Measurements from ENCODE around the gene REEP1. TPM values are rescaled to one million over a fixed set of nuclear protein-coding genes. Genes with fewer than 3 reads are reported as not detected.

Gene REEP1
- total and polyA plus RNA-seq, 3 donors from 2014 or later, result 112 to 342 (median 241) TPM

DNA sequence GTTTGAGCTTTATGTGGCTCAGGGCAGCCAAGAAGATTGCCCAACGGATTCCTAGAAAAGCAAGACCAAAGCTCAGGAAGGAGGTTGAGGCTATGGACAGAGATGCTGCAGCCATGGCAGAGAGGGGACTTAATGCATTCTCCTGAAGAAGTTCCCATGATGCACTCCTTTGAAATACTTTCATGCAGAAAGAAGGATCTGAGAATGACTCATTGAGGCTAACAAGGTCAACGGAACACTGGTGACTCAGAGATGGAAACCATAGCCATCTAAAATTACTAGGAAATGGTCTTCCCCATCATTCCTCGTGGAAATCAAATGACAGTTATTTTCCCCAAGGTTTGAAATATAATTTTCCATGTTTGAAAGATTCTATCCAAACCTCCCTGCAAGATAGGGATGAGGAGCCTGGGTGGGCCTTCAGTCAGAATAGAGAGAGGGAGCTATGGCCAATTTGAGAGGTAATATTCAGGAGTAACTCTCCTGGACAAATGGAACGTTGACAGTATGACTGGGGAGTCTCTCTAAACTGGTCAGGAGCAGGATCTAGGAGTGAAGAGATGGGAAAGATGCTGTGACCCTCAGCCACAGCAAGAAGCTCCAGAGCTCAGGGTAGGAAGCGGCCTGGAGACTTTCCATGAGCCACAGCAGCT, 63.0 kb downstream of the REEP1 start:
- no peak overlapping the region for H3K4me3 ChIP-seq
- no peak overlapping the region for H3K27ac ChIP-seq
- no peaks in the 10 kb centered on the region for H3K36me3 ChIP-seq (ENCODE audit: low read depth, missing control alignments)
- no peaks in the 10 kb centered on the region for H3K9me3 ChIP-seq
- no peak for DNase-seq
- no peaks in the 10 kb centered on the region for H3K27me3 ChIP-seq
- intact Hi-C loops (cut with DNase I; ENCODE audit: low total_unique reads), result no loop called here
- no peaks in the 10 kb centered on the region for H3K4me1 ChIP-seq
- TF ChIP-seq, protein P1, sequence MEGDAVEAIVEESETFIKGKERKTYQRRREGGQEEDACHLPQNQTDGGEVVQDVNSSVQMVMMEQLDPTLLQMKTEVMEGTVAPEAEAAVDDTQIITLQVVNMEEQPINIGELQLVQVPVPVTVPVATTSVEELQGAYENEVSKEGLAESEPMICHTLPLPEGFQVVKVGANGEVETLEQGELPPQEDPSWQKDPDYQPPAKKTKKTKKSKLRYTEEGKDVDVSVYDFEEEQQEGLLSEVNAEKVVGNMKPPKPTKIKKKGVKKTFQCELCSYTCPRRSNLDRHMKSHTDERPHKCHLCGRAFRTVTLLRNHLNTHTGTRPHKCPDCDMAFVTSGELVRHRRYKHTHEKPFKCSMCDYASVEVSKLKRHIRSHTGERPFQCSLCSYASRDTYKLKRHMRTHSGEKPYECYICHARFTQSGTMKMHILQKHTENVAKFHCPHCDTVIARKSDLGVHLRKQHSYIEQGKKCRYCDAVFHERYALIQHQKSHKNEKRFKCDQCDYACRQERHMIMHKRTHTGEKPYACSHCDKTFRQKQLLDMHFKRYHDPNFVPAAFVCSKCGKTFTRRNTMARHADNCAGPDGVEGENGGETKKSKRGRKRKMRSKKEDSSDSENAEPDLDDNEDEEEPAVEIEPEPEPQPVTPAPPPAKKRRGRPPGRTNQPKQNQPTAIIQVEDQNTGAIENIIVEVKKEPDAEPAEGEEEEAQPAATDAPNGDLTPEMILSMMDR (IDR thresholded peaks at IDR 0.05), result no peak
- 77 to 86% methylated on average over 5 of the region's 5 CpGs for WGBS, 2 donors

DNA sequence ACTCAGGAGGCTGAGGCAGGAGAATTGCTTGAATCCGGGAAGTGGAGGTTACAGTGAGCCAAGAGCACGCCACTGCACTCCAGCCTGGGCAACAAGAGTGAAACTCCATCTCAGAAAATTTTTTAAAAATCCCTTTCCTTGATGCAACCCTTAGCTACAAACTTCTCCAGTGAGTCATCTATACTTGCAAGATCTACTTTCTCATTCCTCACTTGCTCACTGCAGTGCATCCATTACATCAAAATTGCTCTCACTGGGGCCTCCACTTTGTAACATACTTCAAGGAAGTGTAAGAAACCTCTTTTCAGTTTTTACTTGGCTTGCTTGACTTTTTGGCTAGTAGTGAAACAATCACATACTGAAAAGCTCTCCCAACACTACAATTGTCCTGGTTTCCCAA, 65.3 kb downstream of the REEP1 start:
- H3K27me3 ChIP-seq, result no peaks in the 10 kb centered on the region
- H3K36me3 ChIP-seq (ENCODE audit: low read depth, missing control alignments), result no peaks in the 10 kb centered on the region
- intact Hi-C loops (cut with DNase I; ENCODE audit: low total_unique reads), result no loop called here
- TF ChIP-seq, protein P1 (IDR thresholded peaks at IDR 0.05), result no peak
- no peak for TF ChIP-seq POLR2A (IDR thresholded peaks at IDR 0.05)
- H3K9me3 ChIP-seq, result no peaks in the 10 kb centered on the region
- no peaks in the 10 kb centered on the region for H3K4me1 ChIP-seq
- 91 to 96% methylated on average over 2 of the region's 2 CpGs for WGBS, 2 donors
- no peak overlapping the region for H3K4me3 ChIP-seq
- no peak for DNase-seq
- no peak overlapping the region for H3K27ac ChIP-seq

DNA sequence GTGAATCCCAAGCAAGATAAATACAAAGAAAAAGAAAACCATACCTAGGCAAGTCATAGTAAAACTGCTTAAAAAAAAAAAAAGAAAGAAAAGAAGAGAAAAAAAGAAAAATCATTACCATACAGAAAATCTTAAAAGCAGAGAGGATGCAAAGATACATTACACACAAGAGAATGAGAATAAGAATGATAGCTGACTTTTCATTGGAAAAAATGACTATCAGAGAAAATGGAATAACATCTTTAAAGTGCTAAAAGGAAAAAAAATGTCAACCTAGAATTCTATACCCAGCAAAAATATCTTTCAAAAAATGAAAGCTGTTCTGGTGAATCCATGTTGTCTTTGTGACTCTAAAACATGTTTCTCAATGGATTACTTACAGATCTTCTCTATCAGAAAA, 66.2 kb downstream of the REEP1 start:
- no peak for DNase-seq
- Histone ChIP-seq H3K9me3 (no peaks in the 10 kb centered on the region), H3K4me3 (no peak overlapping the region), H3K36me3 (ENCODE audit: low read depth, missing control alignments) (no peaks in the 10 kb centered on the region), H3K27ac (no peak overlapping the region), H3K27me3 (no peaks in the 10 kb centered on the region), H3K4me1 (no peaks in the 10 kb centered on the region)
- TF ChIP-seq, protein P1 (IDR thresholded peaks at IDR 0.05), result no peak
- TF ChIP-seq POLR2A (IDR thresholded peaks at IDR 0.05), result no peak
- intact Hi-C loops (cut with DNase I; ENCODE audit: low total_unique reads), result no loop called here

DNA sequence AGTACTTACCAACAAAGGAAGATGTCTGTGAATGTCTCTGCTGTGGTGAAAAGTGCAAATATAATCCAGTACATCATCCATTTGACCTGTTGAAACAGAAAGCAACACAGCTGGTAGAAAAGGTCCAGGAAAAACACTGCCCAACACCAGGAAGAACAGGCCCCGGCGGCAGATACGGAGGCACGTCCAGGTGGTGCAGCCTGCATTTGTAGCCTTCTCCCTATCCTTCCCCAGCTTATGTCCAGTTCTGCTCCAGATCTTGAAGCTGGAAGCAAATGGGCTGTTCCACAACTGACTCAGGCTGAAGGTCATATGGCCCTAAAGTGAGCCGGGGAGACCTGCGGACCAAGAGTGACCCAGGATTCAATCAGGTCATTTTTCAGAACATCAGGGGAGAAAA, 73.5 kb downstream of the REEP1 start:
- Histone ChIP-seq H3K4me3 (no peak overlapping the region), H3K9me3 (no peaks in the 10 kb centered on the region), H3K36me3 (ENCODE audit: low read depth, missing control alignments) (no peaks in the 10 kb centered on the region), H3K27me3 (no peaks in the 10 kb centered on the region), H3K4me1 (no peaks in the 10 kb centered on the region), H3K27ac (no peak overlapping the region)
- 94 to 95% methylated on average over 6 of the region's 6 CpGs for WGBS, 2 donors
- DNase-seq, result no peak
- TF ChIP-seq POLR2A (IDR thresholded peaks at IDR 0.05), result no peak
- TF ChIP-seq, protein P1 (IDR thresholded peaks at IDR 0.05), result no peak
- intact Hi-C loops (cut with DNase I; ENCODE audit: low total_unique reads), result no loop called here

DNA sequence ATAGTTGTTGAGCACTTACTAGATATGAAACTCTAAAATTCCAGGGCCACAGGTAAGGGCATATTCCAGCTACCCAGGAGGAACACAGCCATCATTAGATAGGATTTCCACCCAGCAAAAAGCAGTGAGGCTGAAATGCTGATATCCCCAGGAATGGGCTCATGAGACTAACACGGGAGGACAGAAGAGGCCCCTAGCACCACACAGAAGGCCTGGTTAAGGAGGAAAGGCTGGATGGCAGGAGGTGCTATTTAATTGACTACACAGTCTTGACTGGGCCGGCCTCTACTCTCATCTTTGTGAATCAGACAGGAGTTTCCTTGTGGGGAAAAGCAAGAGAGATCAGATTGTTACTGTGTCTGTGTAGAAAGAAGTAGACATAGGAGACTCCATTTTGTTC, 76.4 kb downstream of the REEP1 start:
- H3K36me3 ChIP-seq (ENCODE audit: low read depth, missing control alignments), result no peaks in the 10 kb centered on the region
- TF ChIP-seq POLR2A (IDR thresholded peaks at IDR 0.05), result no peak
- TF ChIP-seq, protein P1 (IDR thresholded peaks at IDR 0.05), result no peak
- no peaks in the 10 kb centered on the region for H3K4me1 ChIP-seq
- H3K27me3 ChIP-seq, result no peaks in the 10 kb centered on the region
- H3K27ac ChIP-seq, result no peak overlapping the region
- H3K4me3 ChIP-seq, result no peak overlapping the region
- WGBS, 2 donors, result 94 to 96% methylated on average over 2 of the region's 2 CpGs
- intact Hi-C loops (cut with DNase I; ENCODE audit: low total_unique reads), result no loop called here
- no peaks in the 10 kb centered on the region for H3K9me3 ChIP-seq
- no peak for DNase-seq

All from testis (tissue), 3 donors.